ENCODE results near the gene FSTL4. TPM values are rescaled to one million over a fixed set of nuclear protein-coding genes. Genes with fewer than 3 reads are reported as not detected.
A peak's percentile ranks its signal among the peaks of the same experiment; 100 is the strongest.

FSTL4 gene
- polyA plus RNA-seq, 4 donors, result 0.78 to 1.2 (median 0.99) TPM

- no peak for DNase-seq (ENCODE audit: low read depth in 4 of 4, low spot score in 2 of 4)
Measured at GRCh38 chr5:133376986-133377385, 235.4 kb downstream of the FSTL4 start.

- no peak for DNase-seq (ENCODE audit: low read depth in 4 of 4, low spot score in 2 of 4)
Measured at GRCh38 chr5:133373121-133373870, 239.0 kb downstream of the FSTL4 start.

GRCh38 chr5:133372293-133372937, 239.9 kb downstream of the FSTL4 start:
- DNase-seq (ENCODE audit: low read depth in 4 of 4, low spot score in 2 of 4), result no peak

- DNase-seq (ENCODE audit: low read depth in 4 of 4, low spot score in 2 of 4), result no peak
Measured at GRCh38 chr5:133371371-133372155, 240.8 kb downstream of the FSTL4 start.

DNA sequence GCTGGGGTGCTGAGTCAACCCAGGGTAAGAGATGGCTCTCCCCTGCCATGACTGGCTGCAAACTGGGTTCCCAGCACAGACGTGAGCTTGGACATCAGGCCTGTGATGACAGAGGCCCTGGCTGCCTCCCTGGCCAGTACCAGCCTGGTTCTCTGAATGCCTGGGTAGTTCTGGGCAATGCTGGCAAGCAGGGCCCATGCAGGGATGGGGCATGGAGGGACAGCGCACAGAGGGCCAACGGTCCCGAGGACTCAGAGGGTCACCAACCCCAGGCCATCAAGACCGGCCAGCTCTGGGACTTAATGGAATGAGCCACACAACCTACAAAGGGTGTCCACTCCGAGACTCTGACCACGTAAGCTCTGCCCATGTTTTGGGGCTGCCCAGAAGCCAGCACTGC, 241.4 kb downstream of the FSTL4 start:
- no peak for DNase-seq (ENCODE audit: low read depth in 4 of 4, low spot score in 2 of 4)

DNA sequence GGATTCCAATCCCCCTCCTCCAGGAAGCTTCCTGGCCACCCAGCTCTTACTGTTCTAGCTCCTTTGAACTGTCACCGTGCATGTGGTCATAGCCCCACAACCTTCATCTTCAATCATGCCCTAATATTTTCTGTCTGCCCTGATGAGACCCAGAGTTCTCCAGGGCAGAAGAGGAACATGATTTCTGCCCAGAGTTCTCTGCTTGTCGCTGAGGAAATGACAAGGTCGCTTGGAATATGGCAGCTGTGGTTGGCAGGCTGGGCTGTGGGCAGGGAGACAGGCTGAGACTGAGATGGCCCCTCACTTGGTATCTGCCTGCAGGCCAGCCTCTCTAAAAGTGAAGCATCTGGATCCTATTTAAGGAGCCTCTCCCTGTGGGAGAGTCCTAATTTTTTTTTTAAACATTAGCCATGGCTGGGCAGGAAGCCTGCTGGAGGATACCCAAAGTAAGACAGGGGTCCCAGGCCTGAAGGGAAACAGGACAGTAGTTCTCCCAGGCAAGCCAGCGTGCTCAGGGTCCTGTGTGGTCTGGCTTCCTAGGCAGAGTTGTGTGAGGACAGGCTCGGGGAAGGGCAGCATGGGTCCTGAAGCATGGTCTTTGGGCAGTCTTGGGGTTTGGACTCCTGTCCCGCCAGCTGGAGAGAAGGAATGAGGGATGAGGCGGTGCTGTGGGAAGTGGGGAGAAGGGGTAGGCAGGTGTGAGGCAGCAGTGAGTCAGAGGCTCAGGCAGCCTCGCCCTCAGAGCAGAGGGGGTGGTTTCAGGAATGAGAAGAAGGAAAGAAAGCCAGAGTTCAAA, 242.1 kb downstream of the FSTL4 start:
- no peak for DNase-seq (ENCODE audit: low read depth in 4 of 4, low spot score in 2 of 4)

GRCh38 chr5:133368916-133369783, 243.2 kb downstream of the FSTL4 start:
- no peak for DNase-seq (ENCODE audit: low read depth in 4 of 4, low spot score in 2 of 4)

DNA sequence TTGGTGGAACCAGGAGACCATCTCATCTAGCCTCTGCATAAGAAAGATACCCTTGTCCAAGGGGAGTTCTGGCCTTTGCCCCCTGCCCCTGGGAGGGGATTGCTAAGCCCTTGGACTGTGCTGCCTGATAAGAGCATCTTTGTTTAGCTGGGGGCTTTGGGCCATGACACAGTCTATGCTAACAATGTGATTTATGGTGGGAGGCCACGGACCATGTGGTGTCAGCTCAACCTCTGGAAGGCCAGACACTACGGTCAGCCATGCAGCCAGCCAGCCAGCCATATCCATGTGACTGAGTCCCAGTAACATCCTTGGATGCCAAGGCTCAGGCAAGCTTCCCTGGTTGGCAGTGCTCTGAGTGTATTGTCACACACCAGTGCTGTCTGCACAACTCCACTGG, 244.4 kb downstream of the FSTL4 start:
- no peak for DNase-seq (ENCODE audit: low read depth in 4 of 4, low spot score in 2 of 4)

- DNase-seq (ENCODE audit: low read depth in 4 of 4, low spot score in 2 of 4), result no peak
Measured at GRCh38 chr5:133367071-133367786, 245.1 kb downstream of the FSTL4 start.

DNA sequence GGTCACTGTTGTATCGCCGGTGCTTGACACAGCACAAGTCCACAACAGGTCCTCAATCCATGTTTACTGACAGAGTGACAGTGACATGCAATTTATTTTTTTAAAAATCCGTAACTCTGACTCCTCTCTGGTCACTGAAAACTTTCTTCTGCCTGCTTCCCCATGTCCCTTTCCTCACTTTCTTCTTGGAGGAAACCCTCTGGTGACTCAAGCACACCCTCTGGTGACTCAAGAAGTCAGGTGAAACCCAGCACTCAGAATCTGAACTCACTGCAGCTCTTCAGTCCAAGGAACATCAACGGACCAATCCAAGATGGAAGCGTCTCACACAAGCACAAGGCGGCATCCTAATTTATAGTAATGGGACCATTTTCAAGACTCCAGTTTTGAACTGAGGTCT, 245.9 kb downstream of the FSTL4 start:
- DNase-seq (ENCODE audit: low read depth in 4 of 4, low spot score in 2 of 4), result no peak

DNA sequence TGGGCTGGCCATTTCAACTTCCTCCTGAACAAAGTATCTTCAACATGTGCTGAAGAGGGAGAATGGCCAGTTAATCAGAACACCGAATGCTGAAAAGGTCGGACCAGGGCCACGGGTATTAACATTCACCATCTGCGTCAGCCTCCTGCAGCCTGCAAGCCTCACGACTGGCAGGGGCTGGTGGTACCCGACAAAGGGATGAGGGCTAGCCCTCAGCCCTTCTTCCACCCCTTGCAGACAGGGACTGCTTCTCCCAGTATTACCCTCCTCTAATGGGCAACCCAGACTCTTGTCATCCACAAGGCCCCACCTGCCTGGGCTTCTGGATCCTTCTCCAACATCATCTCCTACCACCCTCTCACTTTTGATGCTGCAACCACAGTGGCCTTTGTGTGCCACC, 246.6 kb downstream of the FSTL4 start:
- DNase-seq (ENCODE audit: low read depth in 4 of 4, low spot score in 2 of 4), result no peak

- DNase-seq (ENCODE audit: low read depth in 4 of 4, low spot score in 2 of 4), result peak in 2 of 4 donors; percentile 56 to 59
Measured at GRCh38 chr5:133364936-133365707, 247.2 kb downstream of the FSTL4 start.

- DNase-seq (ENCODE audit: low read depth in 4 of 4, low spot score in 2 of 4), result no peak
Measured at GRCh38 chr5:133363807-133364587, 248.3 kb downstream of the FSTL4 start.

GRCh38 chr5:133362438-133362837, 249.9 kb downstream of the FSTL4 start:
- no peak for DNase-seq (ENCODE audit: low read depth in 4 of 4, low spot score in 2 of 4)

DNA sequence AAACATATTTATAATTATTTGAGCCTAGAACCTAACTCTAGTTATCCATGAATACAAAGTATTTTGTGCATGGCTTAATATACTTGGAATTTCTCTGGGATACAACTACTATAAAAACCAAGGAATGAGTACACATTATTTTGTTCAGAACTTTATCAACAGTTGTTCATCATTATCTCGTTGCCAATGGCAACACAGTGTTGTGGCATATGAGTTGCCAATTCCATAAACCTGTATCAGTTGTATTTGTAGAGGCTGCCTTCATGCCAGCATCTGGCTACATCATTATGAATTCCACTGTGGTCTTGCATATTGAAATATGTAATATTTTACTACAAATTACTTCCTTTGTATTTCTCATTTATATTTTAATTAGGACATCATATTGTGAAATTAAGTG, 250.4 kb downstream of the FSTL4 start:
- no peak for DNase-seq (ENCODE audit: low read depth in 4 of 4, low spot score in 2 of 4)

- DNase-seq (ENCODE audit: low read depth in 4 of 4, low spot score in 2 of 4), result peak in 2 of 4 donors; percentile 61 to 83
Measured at GRCh38 chr5:133360693-133361472, 251.5 kb downstream of the FSTL4 start.

DNA sequence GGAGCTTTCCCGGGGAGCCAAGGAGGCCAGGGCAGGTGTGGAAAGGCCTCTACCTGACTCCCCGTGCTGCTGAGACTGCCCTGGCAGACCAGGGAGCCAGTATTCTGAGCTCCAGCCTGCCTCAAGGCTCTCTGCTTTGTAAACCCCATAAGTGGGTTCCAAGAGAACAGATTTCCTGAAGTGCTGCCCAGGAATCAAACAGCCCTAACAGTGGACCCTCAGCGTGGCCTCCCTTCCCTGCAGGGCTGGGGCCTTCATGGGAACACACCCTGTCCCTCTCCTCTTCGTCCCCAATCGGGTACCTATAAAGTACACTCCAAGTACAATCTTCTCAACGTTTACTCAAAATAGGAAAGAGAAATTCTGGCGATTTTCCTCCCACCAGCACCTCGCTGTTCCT, 252.5 kb downstream of the FSTL4 start:
- DNase-seq (ENCODE audit: low read depth in 4 of 4, low spot score in 2 of 4), result no peak

Measured in left renal cortex interstitium (tissue), 4 donors.